GM12878 (cell line): Measurements from ENCODE around the gene ZNF710. TPM values are rescaled to one million over a fixed set of nuclear protein-coding genes. Genes with fewer than 3 reads are reported as not detected.
A peak's percentile ranks its signal among the peaks of the same experiment; 100 is the strongest.

Source experiments
- ATAC-seq: fragments of 200-7000 bp; cut with Tn5 transposase; 3 replicates; pipeline ENCODE4 v1.9.1; 2020; ENCODE audit warnings: mild to moderate bottlenecking, moderate library complexity
- BruUV-seq: library from RNA; stranded (reverse); fragments of 400-500 nt; replicated peaks from 2 replicates; lab custom pipeline; 2021; lab: Mats Ljungman, UMichigan
- CTCF ChIA-PET: fragments of 300-600 bp; sonication (Branson Sonifier 250); formaldehyde crosslinking; extraction: SDS; loops from one replicate; lab custom pipeline; 2021; ENCODE audit warnings: inconsistent platforms; lab: Yijun Ruan, JAX
- POLR2A ChIA-PET: fragments of 350-600 bp; formaldehyde crosslinking; extraction: SDS; loops from one replicate; lab custom pipeline; 2021; ENCODE audit warnings: inconsistent platforms; lab: Charles Lee
- RAD21 ChIA-PET: fragments of 300-600 bp; sonication (Branson Sonifier 250); formaldehyde crosslinking; loops from one replicate; lab custom pipeline; 2023; ENCODE audit warnings: antibody characterized with exemption; ENCODE audit not compliant: unreplicated experiment; lab: Charles Lee
- SMC1A ChIA-PET: fragments of 300-600 bp; sonication (Branson Sonifier 250); formaldehyde crosslinking; loops from one replicate; lab custom pipeline; 2023; ENCODE audit not compliant: unreplicated experiment, uncharacterized antibody; lab: Charles Lee
- DNase-seq: peaks from one replicate; pipeline ENCODE4 v3.0.0-alpha.2; 2011; ENCODE audit warnings: low read depth, low spot score
- FAIRE-seq: peaks from 3 replicates; lab custom pipeline; 2011; peaks lifted over from hg19 to GRCh38; lab: Jason Lieb, UNC
- H2AFZ ChIP-seq: 2 replicates; pipeline ENCODE4 v1.6.0; 2011; ENCODE audit warnings: low read depth, low read length, control low read depth; ENCODE audit not compliant: control insufficient read depth
- H3K27ac ChIP-seq: 2 replicates; pipeline ENCODE4 v1.5.1; 2011; ENCODE audit warnings: control low read depth; ENCODE audit not compliant: control insufficient read depth, insufficient read depth
- H3K27me3 ChIP-seq, 2 experiments: replicated peaks in 1 of 2; 2 replicates each; pipeline versions ENCODE4 v1.6.0 to v1.6.1; 2011; ENCODE audit warnings: low read length in 1 of 2; ENCODE audit not compliant: control insufficient read depth in 2 of 2, insufficient read depth in 2 of 2
- H3K36me3 ChIP-seq, 2 experiments: 2 replicates each; pipeline ENCODE4 v1.5.1; 2011; ENCODE audit warnings: low read length in 1 of 2; ENCODE audit not compliant: control insufficient read depth in 2 of 2, insufficient read depth in 2 of 2
- H3K4me1 ChIP-seq: 2 replicates; pipeline ENCODE4 v1.6.1; 2011; ENCODE audit warnings: mild to moderate bottlenecking, low read length, moderate library complexity, mixed read lengths; ENCODE audit not compliant: control insufficient read depth, insufficient read depth
- H3K4me2 ChIP-seq: 2 replicates; pipeline ENCODE4 v1.6.0; 2011; ENCODE audit warnings: control low read depth; ENCODE audit not compliant: control insufficient read depth, insufficient read depth
- H3K4me3 ChIP-seq: fragments of 200-600 bp; sonication (generic); 2 replicates; pipeline ENCODE4 v1.5.1; 2016
- H3K79me2 ChIP-seq: 2 replicates; pipeline ENCODE4 v1.6.0; 2011; ENCODE audit warnings: low read length; ENCODE audit not compliant: control insufficient read depth, insufficient read depth
- H3K9ac ChIP-seq: 2 replicates; pipeline ENCODE4 v1.8.0; 2011; ENCODE audit warnings: low read length, control low read depth, mixed read lengths; ENCODE audit not compliant: control insufficient read depth, insufficient read depth
- H3K9me3 ChIP-seq: replicated peaks from 3 replicates; pipeline ENCODE4 v1.5.1; 2011; ENCODE audit warnings: mild to moderate bottlenecking, low read length; ENCODE audit not compliant: control insufficient read depth, insufficient read depth
- H4K20me1 ChIP-seq: 2 replicates; pipeline ENCODE4 v1.6.0; 2011; ENCODE audit not compliant: control insufficient read depth, insufficient read depth
- NFYB ChIP-seq: IDR thresholded peaks from 2 replicates; pipeline ENCODE4 v1.6.1; 2011; ENCODE audit warnings: low read depth, mild to moderate bottlenecking, low read length, improper control_type of control experiment, moderate library complexity; ENCODE audit not compliant: insufficient read depth
- RAD51 ChIP-seq: fragments of 450-650 bp; IDR thresholded peaks from 2 replicates; pipeline ENCODE4 v1.6.1; 2016; ENCODE audit warnings: moderate library complexity, mild to moderate bottlenecking, inconsistent platforms
- RUNX3 ChIP-seq: IDR thresholded peaks from 2 replicates; pipeline ENCODE4 v1.6.1; 2012; ENCODE audit warnings: low read length, inconsistent platforms
- USF1 ChIP-seq: IDR thresholded peaks from 2 replicates; pipeline ENCODE4 v1.6.1; 2011; ENCODE audit warnings: borderline replicate concordance, low read depth, mild to moderate bottlenecking, moderate library complexity, mixed read lengths, low read length; ENCODE audit not compliant: insufficient read depth; ENCODE audit errors: extremely low read length
- WGBS: methylation state at CpG from one replicate; pipeline ENCODE4 v1.1.6; 2016; ENCODE audit warnings: low lambda C conversion rate; ENCODE audit not compliant: insufficient replicate concordance, insufficient coverage; ENCODE audit errors: missing lambda C conversion rate; 5-methylcytosine and 5-hydroxymethylcytosine counted together
- in situ Hi-C: fragments of 300-500 bp; cut with MboI; formaldehyde crosslinking; loops from 9 replicates; pipeline ENCODE4 v1.14.3; 2018; ENCODE audit warnings: mixed read lengths
- intact Hi-C: fragments of 100-400 bp; cut with micrococcal nuclease; formaldehyde crosslinking; loops from one replicate; pipeline ENCODE4 v1.14.2; 2022; ENCODE audit not compliant: unreplicated experiment
- polyA plus RNA-seq, 11 experiments: library from polyadenylated mRNA; depleted of rRNA in 4 of 11; unstranded in 6 of 11; stranded (reverse) in 5 of 11; fragments of >200 nt; fragmentation: Nextera tagmentation in 4 of 11; fragmentation: Illumina TruSeq in 1 of 11; extraction: Ambion mirVana in 4 of 11; extraction: Trizol in 1 of 11; gene quantifications; 1 replicate in 1 of 11; 2 replicates in 10 of 11; pipeline versions ENCODE4 v1.2.1 to v1.2.3, GENCODE V29; 2011 to 2016; ENCODE audit warnings: inconsistent platforms in 2 of 11, missing spikeins in 2 of 11, low read depth in 1 of 11
- total RNA-seq, 4 experiments: library from RNA; depleted of rRNA in 3 of 4; stranded (reverse); fragments of >200 nt in 3 of 4; fragmentation: Illumina TruSeq in 1 of 4; extraction: Trizol in 1 of 4; gene quantifications; 2 replicates each; pipeline versions ENCODE4 v1.2.1 to v1.2.3, GENCODE V29; 2013 to 2021
- TF ChIP-seq, protein P1 (sequence below), 3 experiments: IDR thresholded peaks in 2 of 3; conservative IDR thresholded peaks in 1 of 3; 2 replicates each; pipeline ENCODE4 v1.5.1; 2011; ENCODE audit warnings: low read depth in 3 of 3, low read length in 3 of 3, mild to moderate bottlenecking in 3 of 3, control low read depth in 2 of 3, moderate library complexity in 2 of 3, inconsistent platforms in 1 of 3, mixed read lengths in 1 of 3; ENCODE audit not compliant: control insufficient read depth in 2 of 3, insufficient read depth in 1 of 3; ENCODE audit errors: extremely low read depth in 1 of 3

Gene ZNF710
- total and polyA plus RNA-seq, 10 of the 15 experiments (the other 5 are each of a cell fraction or from before 2014, with no cell fraction given) = 1.4 to 43.5 (median 9.8) TPM

DNA sequence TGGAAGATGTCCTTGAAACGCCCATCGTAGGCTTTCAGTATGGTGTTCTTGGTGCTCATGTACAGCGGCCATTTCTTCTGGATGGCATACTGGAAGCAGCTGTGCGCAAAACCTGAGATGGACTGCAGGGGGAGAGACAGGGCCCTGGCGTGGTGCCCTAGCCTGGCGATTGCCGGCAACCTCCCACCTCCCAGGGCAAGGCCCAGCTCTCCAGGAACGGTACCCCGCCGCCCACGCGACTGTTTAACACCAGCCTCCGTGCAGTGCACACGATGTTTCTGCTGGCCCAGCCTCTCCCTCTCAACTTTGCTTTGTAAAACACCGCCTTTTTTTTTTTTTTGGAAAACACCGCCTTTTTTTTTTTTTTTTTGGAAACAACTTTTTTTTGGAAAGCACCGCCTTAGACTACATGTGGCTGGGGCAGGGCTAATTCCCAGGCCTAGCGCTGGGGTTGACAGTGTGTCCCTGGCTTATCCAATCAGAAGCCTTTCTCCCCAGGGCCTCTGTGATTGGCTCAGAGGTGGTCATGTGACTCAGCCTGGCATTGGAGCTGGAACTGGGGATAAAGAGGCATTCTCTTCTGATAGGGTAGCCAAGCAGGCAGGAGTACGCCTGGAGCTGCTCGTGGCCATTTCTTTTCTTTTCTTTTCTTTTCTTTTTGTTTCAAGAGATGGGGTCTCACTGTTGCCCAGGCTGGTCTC lies 86.5 kb downstream of the ZNF710 start:
- CTCF ChIA-PET = interaction anchor here (0.7 to 3.0 kb wide), 16 partner anchors 9 to 348 kb away, joined by 3 to 26 read pairs (median 4); partner anchors contain the start of gene IDH2
- SMC1A ChIA-PET = interaction anchor here (2.1 kb wide), 1 partner anchor 189 kb away, joined by 7 read pairs; no protein-coding TSS in a partner anchor
- intact Hi-C loops = loop anchor here (1.0 to 10.0 kb wide), 3 partner anchors 189 to 323 kb away; no protein-coding TSS in a partner anchor
- no TSS peak for BruUV-seq
- POLR2A ChIA-PET = interaction anchor here (0.7 to 1.7 kb wide), 2 partner anchors 11 to 54 kb away, joined by 4 to 8 read pairs; no protein-coding TSS in a partner anchor
- RAD21 ChIA-PET = interaction anchor here (0.6 to 2.8 kb wide), 6 partner anchors 11 to 327 kb away, joined by 3 to 21 read pairs (median 3); no protein-coding TSS in a partner anchor
- Histone ChIP-seq H3K9ac (no peak overlapping the region), H3K4me1 (no peaks in the 10 kb centered on the region), H3K36me3 (peaks cover 25 to 28% of the 10 kb centered on the region in 2 experiments), H3K4me2 (no peak overlapping the region), H3K4me3 (no peak overlapping the region), H2AFZ (no peak overlapping the region), H3K9me3 (no peaks in the 10 kb centered on the region), H3K79me2 (no peaks in the 10 kb centered on the region; the same call in 1 of the 2 replicates), H3K27ac (no peak overlapping the region), H3K27me3 (no peaks in the 10 kb centered on the region), H4K20me1 (no peaks in the 10 kb centered on the region; the same call in 1 of the 2 replicates)
- no peak for DNase-seq
- TF ChIP-seq USF1 (peak; percentile 68), RUNX3 (no peak), NFYB (peak; percentile 56; the same call in 1 of the 2 replicates), RAD51 (peak; percentile 60; the same call in 1 of the 2 replicates)
- TF ChIP-seq, protein P1, sequence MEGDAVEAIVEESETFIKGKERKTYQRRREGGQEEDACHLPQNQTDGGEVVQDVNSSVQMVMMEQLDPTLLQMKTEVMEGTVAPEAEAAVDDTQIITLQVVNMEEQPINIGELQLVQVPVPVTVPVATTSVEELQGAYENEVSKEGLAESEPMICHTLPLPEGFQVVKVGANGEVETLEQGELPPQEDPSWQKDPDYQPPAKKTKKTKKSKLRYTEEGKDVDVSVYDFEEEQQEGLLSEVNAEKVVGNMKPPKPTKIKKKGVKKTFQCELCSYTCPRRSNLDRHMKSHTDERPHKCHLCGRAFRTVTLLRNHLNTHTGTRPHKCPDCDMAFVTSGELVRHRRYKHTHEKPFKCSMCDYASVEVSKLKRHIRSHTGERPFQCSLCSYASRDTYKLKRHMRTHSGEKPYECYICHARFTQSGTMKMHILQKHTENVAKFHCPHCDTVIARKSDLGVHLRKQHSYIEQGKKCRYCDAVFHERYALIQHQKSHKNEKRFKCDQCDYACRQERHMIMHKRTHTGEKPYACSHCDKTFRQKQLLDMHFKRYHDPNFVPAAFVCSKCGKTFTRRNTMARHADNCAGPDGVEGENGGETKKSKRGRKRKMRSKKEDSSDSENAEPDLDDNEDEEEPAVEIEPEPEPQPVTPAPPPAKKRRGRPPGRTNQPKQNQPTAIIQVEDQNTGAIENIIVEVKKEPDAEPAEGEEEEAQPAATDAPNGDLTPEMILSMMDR (IDR thresholded peaks at IDR 0.05 in 2 of 3, conservative IDR thresholded peaks at IDR 0.05 in 1 of 3; ENCODE audit: control insufficient read depth in 2 of 3, extremely low read depth in 1 of 3, insufficient read depth in 1 of 3, low read depth in 3 of 3, low read length in 3 of 3) = peak in 1 of 3 experiments; percentile 43; a peak in 2 of 6 replicates
- no peak for FAIRE-seq
- peak; percentile 67 for ATAC-seq
- in situ Hi-C loops = no loop called here
- 89% methylated on average over 19 of the region's 20 CpGs for WGBS
